GM06990 (cell line): Measurements from ENCODE around the gene CSNK1D.

Source experiments
- DNase-seq: peaks from one replicate; pipeline ENCODE4 v3.0.0-alpha.2; 2011; ENCODE audit not compliant: insufficient read length; ENCODE audit errors: extremely low read depth
- H3K27me3 ChIP-seq: replicated peaks from 2 replicates; pipeline ENCODE4 v1.6.0; 2011; ENCODE audit warnings: low read length; ENCODE audit not compliant: control insufficient read depth, insufficient read depth
- H3K36me3 ChIP-seq: 2 replicates; pipeline ENCODE4 v1.5.1; 2011; ENCODE audit warnings: low read length; ENCODE audit not compliant: control insufficient read depth, insufficient read depth
- H3K4me3 ChIP-seq: replicated peaks from 2 replicates; pipeline ENCODE4 v1.5.1; 2011; ENCODE audit warnings: low read depth, mild to moderate bottlenecking, control low read depth, low read length
- TF ChIP-seq, protein P1 (sequence below): IDR thresholded peaks from 2 replicates; pipeline ENCODE4 v1.5.1; 2011; ENCODE audit warnings: low read length, control low read depth, mild to moderate bottlenecking, inconsistent platforms; ENCODE audit not compliant: insufficient read depth, poor library complexity, severe bottlenecking

The CSNK1D gene

DNA sequence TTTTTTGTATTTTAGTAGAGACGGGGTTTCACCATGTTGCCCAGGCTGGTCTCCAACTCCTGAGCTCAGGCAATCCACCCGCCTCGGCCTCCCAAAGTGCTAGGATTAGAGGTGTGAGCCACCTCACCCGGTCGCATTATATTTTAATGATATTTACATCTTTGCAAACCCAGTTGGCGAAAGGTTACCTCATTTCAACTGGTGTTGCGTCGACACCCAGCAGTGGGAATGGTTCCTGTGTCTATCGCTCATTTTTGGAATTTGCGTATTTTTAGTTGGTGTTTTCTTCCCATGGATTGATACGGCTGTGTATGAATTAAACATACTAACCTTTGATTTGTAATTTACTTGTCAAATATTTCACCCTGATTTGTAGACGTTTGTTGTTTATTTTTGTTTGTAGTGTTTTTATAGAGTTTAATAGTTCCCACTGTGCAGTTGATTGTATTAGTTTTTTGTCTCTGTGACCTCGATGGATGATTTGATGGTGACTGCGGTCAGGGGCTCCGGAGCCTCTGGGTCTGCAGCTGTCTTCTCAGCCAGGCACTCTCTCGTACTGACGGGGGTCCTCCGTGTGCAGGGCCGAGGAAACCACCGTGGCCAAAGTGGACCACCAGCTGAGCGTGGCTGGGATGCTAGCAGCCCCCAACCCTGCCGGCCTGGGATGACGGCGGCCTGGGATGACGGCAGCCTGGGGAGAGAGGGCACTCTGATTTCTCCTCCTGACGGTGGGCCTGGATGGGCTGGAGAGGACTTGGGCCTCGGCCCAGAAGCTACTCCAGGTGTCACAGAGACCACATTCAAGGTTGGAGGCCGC, 39.9 kb upstream of the CSNK1D start:
- TF ChIP-seq, protein P1, sequence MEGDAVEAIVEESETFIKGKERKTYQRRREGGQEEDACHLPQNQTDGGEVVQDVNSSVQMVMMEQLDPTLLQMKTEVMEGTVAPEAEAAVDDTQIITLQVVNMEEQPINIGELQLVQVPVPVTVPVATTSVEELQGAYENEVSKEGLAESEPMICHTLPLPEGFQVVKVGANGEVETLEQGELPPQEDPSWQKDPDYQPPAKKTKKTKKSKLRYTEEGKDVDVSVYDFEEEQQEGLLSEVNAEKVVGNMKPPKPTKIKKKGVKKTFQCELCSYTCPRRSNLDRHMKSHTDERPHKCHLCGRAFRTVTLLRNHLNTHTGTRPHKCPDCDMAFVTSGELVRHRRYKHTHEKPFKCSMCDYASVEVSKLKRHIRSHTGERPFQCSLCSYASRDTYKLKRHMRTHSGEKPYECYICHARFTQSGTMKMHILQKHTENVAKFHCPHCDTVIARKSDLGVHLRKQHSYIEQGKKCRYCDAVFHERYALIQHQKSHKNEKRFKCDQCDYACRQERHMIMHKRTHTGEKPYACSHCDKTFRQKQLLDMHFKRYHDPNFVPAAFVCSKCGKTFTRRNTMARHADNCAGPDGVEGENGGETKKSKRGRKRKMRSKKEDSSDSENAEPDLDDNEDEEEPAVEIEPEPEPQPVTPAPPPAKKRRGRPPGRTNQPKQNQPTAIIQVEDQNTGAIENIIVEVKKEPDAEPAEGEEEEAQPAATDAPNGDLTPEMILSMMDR, result no peak
- Histone ChIP-seq H3K4me3 (no peak overlapping the region), H3K36me3 (no peaks in the 10 kb centered on the region), H3K27me3 (no peaks in the 10 kb centered on the region; the same call in 1 of the 2 replicates)
- no peak for DNase-seq

DNA sequence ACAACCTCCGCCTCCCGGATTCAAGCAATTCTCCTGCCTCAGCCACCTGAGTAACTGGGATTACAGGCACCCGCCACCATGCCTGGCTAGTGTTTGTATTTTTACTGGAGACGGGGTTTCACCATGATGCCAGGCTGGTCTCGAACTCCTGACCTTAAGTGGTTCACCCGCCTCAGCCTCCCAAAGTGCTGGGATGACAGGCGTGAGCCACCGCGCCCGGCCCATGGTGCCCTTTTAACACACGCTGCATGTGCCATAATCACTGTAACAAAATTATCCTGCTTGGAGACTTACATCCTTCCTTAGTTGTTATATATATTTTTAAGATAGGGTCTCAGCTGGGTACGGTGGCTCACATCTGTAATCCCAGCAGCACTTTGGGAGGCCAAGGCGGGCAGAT, 38.5 kb upstream of the CSNK1D start:
- no peak for DNase-seq
- TF ChIP-seq, protein P1, result no peak
- no peaks in the 10 kb centered on the region; the same call in 1 of the 2 replicates for H3K27me3 ChIP-seq
- H3K36me3 ChIP-seq, result no peaks in the 10 kb centered on the region
- no peak overlapping the region for H3K4me3 ChIP-seq

DNA sequence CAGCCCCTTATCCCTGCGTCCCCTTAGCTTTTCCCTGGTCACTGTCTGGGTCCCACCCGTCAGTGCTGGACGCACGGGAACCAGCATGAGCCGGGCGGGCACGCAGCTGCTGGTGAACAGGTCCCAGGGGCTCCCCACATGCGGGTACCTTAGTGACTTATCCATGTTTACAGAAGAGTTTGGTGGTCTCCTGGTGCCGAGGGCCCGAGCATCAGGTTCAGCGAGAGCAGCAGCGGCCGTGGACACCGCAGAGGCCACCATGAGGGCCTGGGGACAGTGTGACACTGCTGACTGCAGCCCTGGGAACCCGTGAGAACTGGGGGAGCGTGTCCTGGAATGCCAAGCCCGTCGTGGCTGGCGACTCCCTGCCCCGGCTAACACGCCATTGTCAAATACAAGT, 37.4 kb upstream of the CSNK1D start:
- TF ChIP-seq, protein P1, result no peak
- no peak for DNase-seq
- no peaks in the 10 kb centered on the region for H3K36me3 ChIP-seq
- H3K27me3 ChIP-seq, result no peaks in the 10 kb centered on the region; the same call in 1 of the 2 replicates
- no peak overlapping the region for H3K4me3 ChIP-seq

DNA sequence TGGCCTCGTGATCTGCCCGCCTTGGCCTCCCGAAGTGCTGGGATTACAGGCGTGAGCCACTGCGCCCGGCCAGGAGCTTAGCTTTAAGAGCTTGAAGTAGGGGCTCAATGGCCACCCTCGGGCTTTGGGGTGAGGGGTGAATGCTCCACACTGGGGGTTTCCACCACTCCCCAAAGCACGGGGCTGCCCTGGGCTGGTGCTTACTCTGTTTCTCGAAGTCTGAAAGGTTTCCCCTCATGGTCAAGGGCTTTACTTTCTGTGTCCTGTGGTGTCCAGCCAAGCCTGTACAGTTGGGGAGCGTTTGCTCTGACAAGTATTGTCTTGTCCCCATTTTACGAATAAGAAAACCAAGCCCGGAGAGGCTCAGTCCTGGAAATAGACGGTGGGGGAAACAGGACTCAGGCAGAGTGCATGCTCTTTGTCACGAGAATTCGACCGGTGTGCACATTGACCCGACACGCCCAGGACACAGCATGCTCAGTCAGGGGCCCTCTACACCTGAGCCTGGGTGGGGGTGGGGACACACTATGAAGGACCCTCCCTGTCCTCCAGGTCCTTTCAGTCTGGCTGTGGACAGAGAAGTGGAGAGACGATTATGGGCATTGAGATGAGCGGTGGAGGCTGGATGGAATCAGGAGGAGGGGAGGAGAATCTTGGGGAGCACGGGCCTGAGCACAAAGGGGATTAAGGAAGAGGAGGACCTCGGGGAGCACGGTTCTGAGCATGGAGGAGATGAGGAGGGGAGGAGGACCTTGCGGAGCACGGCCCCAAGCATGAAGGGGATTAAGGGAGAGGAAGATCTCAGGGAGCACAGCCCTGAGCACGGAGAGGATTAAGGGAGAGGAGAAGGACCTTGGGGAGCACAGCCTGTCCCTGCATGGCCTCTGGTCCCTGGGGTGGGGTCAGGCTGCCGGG, 36.4 kb upstream of the CSNK1D start:
- DNase-seq, result no peak

DNA sequence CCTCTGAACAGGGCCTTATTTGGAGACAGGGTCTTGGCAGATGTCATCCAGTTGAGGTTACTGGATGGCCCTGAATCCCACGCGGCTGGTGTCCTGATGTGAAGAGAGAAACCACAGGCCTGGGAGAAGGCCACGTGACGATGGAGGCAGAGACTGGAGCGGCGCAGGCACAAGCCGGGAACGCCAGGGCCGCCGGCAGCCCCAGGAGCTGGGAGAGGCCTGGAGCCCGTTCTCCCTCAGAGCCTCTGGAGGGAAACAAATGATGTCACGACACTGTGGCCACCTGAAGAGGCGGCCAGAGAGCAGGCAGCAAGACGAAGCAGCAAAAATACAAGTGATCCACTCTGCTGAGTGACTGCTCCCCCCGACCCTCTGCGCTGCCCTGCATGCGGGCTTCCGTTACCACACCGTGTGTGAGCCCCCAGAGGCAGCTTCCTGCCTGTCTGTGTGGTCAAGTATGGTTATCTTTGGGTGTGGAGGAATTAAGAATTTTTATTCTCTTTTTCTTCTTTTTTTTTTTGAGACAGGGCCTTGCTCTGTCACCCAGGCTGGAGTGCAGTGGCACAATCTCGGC, 32.3 kb upstream of the CSNK1D start:
- no peak overlapping the region for H3K4me3 ChIP-seq
- H3K27me3 ChIP-seq, result no peaks in the 10 kb centered on the region
- H3K36me3 ChIP-seq, result no peaks in the 10 kb centered on the region
- no peak for DNase-seq
- TF ChIP-seq, protein P1, result no peak

More for the DNA sequence above, 36.4 kb upstream of the CSNK1D start:
- Histone ChIP-seq H3K27me3 (no peaks in the 10 kb centered on the region; the same call in 1 of the 2 replicates), H3K4me3 (no peak overlapping the region), H3K36me3 (no peaks in the 10 kb centered on the region)
- TF ChIP-seq, protein P1, result no peak
